ENCODE results near the gene PSMD2. TPM values are rescaled to one million over a fixed set of nuclear protein-coding genes. Genes with fewer than 3 reads are reported as not detected.
"Not testable (repeated sequence)": the region's sequence is repeated elsewhere in the genome, so short reads cannot be mapped to it uniquely, and the experiment has no call there.

PSMD2 gene
- total and polyA plus RNA-seq, 10 of the 15 experiments (the other 5 are each of a cell fraction or from before 2014, with no cell fraction given), result 103 to 515 (median 197) TPM

DNA sequence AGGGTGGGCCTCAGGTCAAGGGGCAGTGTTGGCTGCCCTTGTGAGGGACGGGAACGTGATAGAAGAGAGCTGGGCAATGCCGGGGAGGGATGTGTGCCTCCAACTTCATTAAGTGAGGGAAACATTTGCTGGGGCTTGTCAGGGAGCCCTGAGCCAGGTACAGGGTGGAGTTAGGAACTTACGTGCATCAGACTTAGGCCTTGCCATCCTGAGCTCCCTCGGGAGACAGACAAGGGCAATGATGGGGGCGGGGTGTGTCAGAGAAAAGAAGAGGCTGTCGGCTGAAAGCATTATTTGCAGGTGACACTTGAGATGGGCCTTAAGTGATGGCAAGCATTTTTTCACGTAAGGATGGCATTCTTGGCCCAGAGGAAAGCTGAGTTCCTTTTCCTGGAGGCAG lies 40.0 kb downstream of the PSMD2 start:
- H3K9ac ChIP-seq (ENCODE audit: control insufficient read depth, insufficient read depth, low read length), result no peak overlapping the region

DNA sequence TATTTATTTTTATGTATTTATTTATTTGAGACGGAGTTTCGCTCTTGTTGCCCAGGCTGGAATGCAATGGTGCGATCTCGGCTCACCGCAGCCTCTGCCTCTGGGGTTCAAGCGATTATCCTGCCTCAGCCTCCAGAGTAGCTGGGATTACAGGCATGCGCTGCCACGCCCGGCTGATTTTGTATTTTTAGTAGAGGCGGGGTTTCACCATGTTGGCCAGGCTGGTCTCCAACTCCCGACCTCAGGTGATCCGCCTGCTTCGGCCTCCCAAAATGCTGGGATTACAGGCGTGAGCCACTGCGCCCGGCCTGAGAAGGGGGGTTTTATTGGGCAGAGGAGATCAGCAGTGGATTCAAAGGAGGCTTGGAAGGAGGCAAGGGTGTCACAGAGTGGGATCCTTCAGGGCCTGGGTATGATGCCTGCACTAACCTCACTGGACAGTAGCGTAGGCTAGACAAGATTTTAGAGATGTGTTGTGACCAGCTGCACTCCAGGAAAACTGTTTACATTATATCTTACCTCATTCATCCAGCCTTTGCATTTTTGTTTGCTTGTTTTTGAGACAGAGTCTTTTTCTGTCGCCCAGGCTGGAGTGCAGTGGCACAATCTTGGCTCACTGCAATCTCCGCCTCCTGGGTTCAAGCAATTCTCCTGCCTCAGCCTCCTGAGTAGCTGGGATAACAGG lies 40.6 kb downstream of the PSMD2 start:
- H3K9me3 ChIP-seq (replicated peaks; ENCODE audit: control insufficient read depth, insufficient read depth, low read length); H3K4me2 ChIP-seq (ENCODE audit: control insufficient read depth, insufficient read depth); ATAC-seq; FAIRE-seq; intact Hi-C loops (cut with micrococcal nuclease; ENCODE audit: unreplicated experiment); H3K79me2 ChIP-seq (ENCODE audit: control insufficient read depth, insufficient read depth, low read length); H3K9ac ChIP-seq (ENCODE audit: control insufficient read depth, insufficient read depth, low read length); H3K27me3 ChIP-seq (replicated peaks in 1 of 2; ENCODE audit: control insufficient read depth in 2 of 2, insufficient read depth in 2 of 2, low read length in 1 of 2); RAD21 ChIA-PET (ENCODE audit: unreplicated experiment); SMC1A ChIA-PET (ENCODE audit: uncharacterized antibody, unreplicated experiment); in situ Hi-C loops (cut with MboI); H3K4me3 ChIP-seq; H4K20me1 ChIP-seq (ENCODE audit: control insufficient read depth, insufficient read depth); H3K36me3 ChIP-seq (ENCODE audit: control insufficient read depth in 2 of 2, insufficient read depth in 2 of 2, low read length in 1 of 2); H2AFZ ChIP-seq (ENCODE audit: control insufficient read depth, low read depth, low read length); DNase-seq (ENCODE audit: low read depth, low spot score); H3K27ac ChIP-seq (ENCODE audit: control insufficient read depth, insufficient read depth); POLR2A ChIA-PET; BruUV-seq (replicated peaks): not testable (repeated sequence)
- 91% methylated on average over 19 of the region's 19 CpGs for WGBS (ENCODE audit: insufficient coverage, insufficient replicate concordance, low lambda C conversion rate, missing lambda C conversion rate)
- CTCF ChIA-PET, result interaction anchor here (1.7 kb wide), 1 partner anchor 14 kb away, joined by 4 read pairs; no protein-coding TSS in a partner anchor
- H3K4me1 ChIP-seq (ENCODE audit: control insufficient read depth, insufficient read depth, low read length), result peaks cover 11% of the 10 kb centered on the region

More for the DNA sequence above, 40.0 kb downstream of the PSMD2 start:
- ATAC-seq (no peak), FAIRE-seq (no peak), DNase-seq (ENCODE audit: low read depth, low spot score) (no peak)
- Histone ChIP-seq H4K20me1 (ENCODE audit: control insufficient read depth, insufficient read depth) (peaks cover 2% of the 10 kb centered on the region), H2AFZ (ENCODE audit: control insufficient read depth, low read depth, low read length) (no peak overlapping the region), H3K4me3 (no peak overlapping the region), H3K9me3 (replicated peaks; ENCODE audit: control insufficient read depth, insufficient read depth, low read length) (no peaks in the 10 kb centered on the region), H3K36me3 (ENCODE audit: control insufficient read depth in 2 of 2, insufficient read depth in 2 of 2, low read length in 1 of 2) (peaks cover 0 to 6% of the 10 kb centered on the region in 2 experiments; a peak in 2 of 4 replicates), H3K4me1 (ENCODE audit: control insufficient read depth, insufficient read depth, low read length) (peaks cover 11% of the 10 kb centered on the region), H3K27ac (ENCODE audit: control insufficient read depth, insufficient read depth) (no peak overlapping the region), H3K4me2 (ENCODE audit: control insufficient read depth, insufficient read depth) (no peak overlapping the region), H3K79me2 (ENCODE audit: control insufficient read depth, insufficient read depth, low read length) (no peaks in the 10 kb centered on the region), H3K27me3 (replicated peaks in 1 of 2; ENCODE audit: control insufficient read depth in 2 of 2, insufficient read depth in 2 of 2, low read length in 1 of 2) (no peaks in the 10 kb centered on the region)
- RAD21 ChIA-PET (ENCODE audit: unreplicated experiment), result no interaction called here
- in situ Hi-C loops (cut with MboI), result no loop called here
- CTCF ChIA-PET, result interaction anchor here (1.7 kb wide), 1 partner anchor 15 kb away, joined by 4 read pairs; no protein-coding TSS in a partner anchor
- POLR2A ChIA-PET, result no interaction called here
- BruUV-seq (replicated peaks), result no TSS peak
- TF ChIP-seq, protein P1, sequence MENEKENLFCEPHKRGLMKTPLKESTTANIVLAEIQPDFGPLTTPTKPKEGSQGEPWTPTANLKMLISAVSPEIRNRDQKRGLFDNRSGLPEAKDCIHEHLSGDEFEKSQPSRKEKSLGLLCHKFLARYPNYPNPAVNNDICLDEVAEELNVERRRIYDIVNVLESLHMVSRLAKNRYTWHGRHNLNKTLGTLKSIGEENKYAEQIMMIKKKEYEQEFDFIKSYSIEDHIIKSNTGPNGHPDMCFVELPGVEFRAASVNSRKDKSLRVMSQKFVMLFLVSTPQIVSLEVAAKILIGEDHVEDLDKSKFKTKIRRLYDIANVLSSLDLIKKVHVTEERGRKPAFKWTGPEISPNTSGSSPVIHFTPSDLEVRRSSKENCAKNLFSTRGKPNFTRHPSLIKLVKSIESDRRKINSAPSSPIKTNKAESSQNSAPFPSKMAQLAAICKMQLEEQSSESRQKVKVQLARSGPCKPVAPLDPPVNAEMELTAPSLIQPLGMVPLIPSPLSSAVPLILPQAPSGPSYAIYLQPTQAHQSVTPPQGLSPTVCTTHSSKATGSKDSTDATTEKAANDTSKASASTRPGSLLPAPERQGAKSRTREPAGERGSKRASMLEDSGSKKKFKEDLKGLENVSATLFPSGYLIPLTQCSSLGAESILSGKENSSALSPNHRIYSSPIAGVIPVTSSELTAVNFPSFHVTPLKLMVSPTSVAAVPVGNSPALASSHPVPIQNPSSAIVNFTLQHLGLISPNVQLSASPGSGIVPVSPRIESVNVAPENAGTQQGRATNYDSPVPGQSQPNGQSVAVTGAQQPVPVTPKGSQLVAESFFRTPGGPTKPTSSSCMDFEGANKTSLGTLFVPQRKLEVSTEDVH (IDR thresholded peaks at IDR 0.05; ENCODE audit: low read depth, partially characterized antibody), result no peak
- no peak for TF ChIP-seq RAD21 (IDR thresholded peaks at IDR 0.05; ENCODE audit: insufficient read depth, low read depth, low read length)
- TF ChIP-seq FOS (IDR thresholded peaks at IDR 0.05; ENCODE audit: borderline replicate concordance, extremely low read depth, insufficient read length), result no peak
- TF ChIP-seq SRF (IDR thresholded peaks at IDR 0.05; ENCODE audit: low read depth in 2 of 2, low read length in 2 of 2), result no peak
- TF ChIP-seq ZZZ3 (IDR thresholded peaks at IDR 0.05; ENCODE audit: control insufficient read depth, insufficient read length, low read depth), result no peak
- TF ChIP-seq ESRRA (IDR thresholded peaks at IDR 0.05; ENCODE audit: low read length), result no peak
- no peak for TF ChIP-seq FOXM1 (IDR thresholded peaks at IDR 0.05; ENCODE audit: low read depth, low read length)
- SMC1A ChIA-PET (ENCODE audit: uncharacterized antibody, unreplicated experiment), result no interaction called here
- intact Hi-C loops (cut with micrococcal nuclease; ENCODE audit: unreplicated experiment), result no loop called here
- WGBS (ENCODE audit: insufficient coverage, insufficient replicate concordance, low lambda C conversion rate, missing lambda C conversion rate), result 72% methylated on average over 8 of the region's 8 CpGs

Measured in GM12878 (cell line).